Smooth muscle cell (in vitro differentiated cells): ENCODE results near the gene PLPP7. TPM values are rescaled to one million over a fixed set of nuclear protein-coding genes. Genes with fewer than 3 reads are reported as not detected.

ENCODE experiments used
- DNase-seq: peaks from one replicate; lab custom pipeline; 2025; ENCODE audit not compliant: unreplicated experiment; lab: John Stamatoyannopoulos, UW
- H2AFZ ChIP-seq: fragments of 200-600 bp; sonication (generic); 2 replicates; pipeline ENCODE4 v1.6.0; 2016; ENCODE audit warnings: antibody characterized with exemption, low read depth, mild to moderate bottlenecking
- H3F3A ChIP-seq: fragments of 200-600 bp; sonication (generic); 2 replicates; pipeline ENCODE4 v1.6.0; 2017; ENCODE audit warnings: antibody characterized with exemption, low read depth
- H3K27ac ChIP-seq: fragments of 200-600 bp; sonication (generic); 2 replicates; pipeline ENCODE4 v1.5.1; 2016; ENCODE audit warnings: low read depth, mild to moderate bottlenecking
- H3K27me3 ChIP-seq: fragments of 200-600 bp; sonication (generic); 2 replicates; pipeline ENCODE4 v1.6.1; 2016; ENCODE audit warnings: low read depth, mild to moderate bottlenecking
- H3K36me3 ChIP-seq: fragments of 200-600 bp; sonication (generic); 2 replicates; pipeline ENCODE4 v1.5.1; 2016; ENCODE audit warnings: low read depth
- H3K4me1 ChIP-seq: fragments of 200-600 bp; sonication (generic); 2 replicates; pipeline ENCODE4 v1.5.1; 2016; ENCODE audit warnings: low read depth
- H3K4me2 ChIP-seq: fragments of 200-600 bp; sonication (generic); 2 replicates; pipeline ENCODE4 v1.6.0; 2016; ENCODE audit warnings: mild to moderate bottlenecking
- H3K4me3 ChIP-seq: fragments of 200-600 bp; sonication (generic); 2 replicates; pipeline ENCODE4 v1.5.1; 2016; ENCODE audit warnings: mild to moderate bottlenecking
- H3K79me2 ChIP-seq: fragments of 200-600 bp; sonication (generic); 2 replicates; pipeline ENCODE4 v1.6.0; 2016; ENCODE audit warnings: low read depth, mild to moderate bottlenecking
- H3K9ac ChIP-seq: fragments of 200-600 bp; sonication (generic); 2 replicates; pipeline ENCODE4 v1.6.0; 2016; ENCODE audit warnings: low read depth
- H3K9me3 ChIP-seq: fragments of 200-600 bp; sonication (generic); replicated peaks from 2 replicates; pipeline ENCODE4 v1.5.1; 2016; ENCODE audit warnings: low read depth
- H4K20me1 ChIP-seq: fragments of 200-600 bp; sonication (generic); 2 replicates; pipeline ENCODE4 v1.6.0; 2016; ENCODE audit warnings: low read depth
- CTCF ChIP-seq: fragments of 200-600 bp; sonication (generic); IDR thresholded peaks from 2 replicates; pipeline ENCODE4 v1.5.1; 2017; ENCODE audit warnings: borderline replicate concordance, mild to moderate bottlenecking, antibody characterized with exemption; ENCODE audit not compliant: insufficient read depth, poor library complexity, severe bottlenecking
- WGBS: methylation state at CpG from one replicate; pipeline ENCODE4 v1.1.7; 2016; ENCODE audit warnings: low lambda C conversion rate; 5-methylcytosine and 5-hydroxymethylcytosine counted together
- polyA plus RNA-seq: library from polyadenylated mRNA; unstranded; fragments of >200 nt; fragmentation: Nextera tagmentation; extraction: Ambion mirVana; gene quantifications from 2 replicates; pipeline ENCODE4 v1.2.1, GENCODE V29; 2016
- total RNA-seq: library from RNA; depleted of rRNA; stranded (reverse); fragments of >200 nt; gene quantifications from 2 replicates; pipeline ENCODE4 v1.2.3, GENCODE V29; 2014

The PLPP7 gene
- total and polyA plus RNA-seq, 2 experiments from 2014 or later, result 3.3 to 4.2 TPM

GRCh38 chr9:131346559-131346958, 57.0 kb downstream of the PLPP7 start:
- no peak for DNase-seq
- Histone ChIP-seq H3K4me2 (no peak overlapping the region), H3K4me1 (peaks cover 3% of the 10 kb centered on the region), H3K9ac (no peak overlapping the region), H3K79me2 (no peaks in the 10 kb centered on the region), H3K4me3 (no peak overlapping the region), H2AFZ (no peak overlapping the region), H3K27me3 (no peaks in the 10 kb centered on the region), H3K27ac (no peak overlapping the region), H3K36me3 (no peaks in the 10 kb centered on the region), H3F3A (no peaks in the 10 kb centered on the region), H4K20me1 (peaks cover 4% of the 10 kb centered on the region), H3K9me3 (no peaks in the 10 kb centered on the region)
- no peak for TF ChIP-seq CTCF
- 96% methylated on average over 6 of the region's 6 CpGs for WGBS

- H3K4me3 ChIP-seq, result no peak overlapping the region
- H3K9me3 ChIP-seq, result no peaks in the 10 kb centered on the region
- H3K27ac ChIP-seq, result no peak overlapping the region
- H3K36me3 ChIP-seq, result no peaks in the 10 kb centered on the region
- no peak overlapping the region for H3K9ac ChIP-seq
- no peaks in the 10 kb centered on the region for H3K27me3 ChIP-seq
- H2AFZ ChIP-seq, result no peak overlapping the region
- no peaks in the 10 kb centered on the region for H3F3A ChIP-seq
- H3K4me1 ChIP-seq, result peaks cover 3% of the 10 kb centered on the region
- peaks cover 4% of the 10 kb centered on the region for H4K20me1 ChIP-seq
- H3K4me2 ChIP-seq, result no peak overlapping the region
- DNase-seq, result no peak
- no peaks in the 10 kb centered on the region for H3K79me2 ChIP-seq
- TF ChIP-seq CTCF, result no peak
- 93% methylated on average over 19 of the region's 19 CpGs for WGBS
Observed at GRCh38 chr9:131347376-131348020, 58.0 kb downstream of the PLPP7 start.

- H4K20me1 ChIP-seq, result peaks cover 4% of the 10 kb centered on the region
- 85% methylated on average over 7 of the region's 10 CpGs for WGBS
- no peak for DNase-seq
- no peak overlapping the region for H3K27ac ChIP-seq
- no peak for TF ChIP-seq CTCF
- H3K36me3 ChIP-seq, result no peaks in the 10 kb centered on the region
- no peaks in the 10 kb centered on the region for H3F3A ChIP-seq
- H3K4me1 ChIP-seq, result peaks cover 3% of the 10 kb centered on the region
- H3K9me3 ChIP-seq, result no peaks in the 10 kb centered on the region
- H3K4me3 ChIP-seq, result no peak overlapping the region
- H3K4me2 ChIP-seq, result no peak overlapping the region
- no peak overlapping the region for H2AFZ ChIP-seq
- no peaks in the 10 kb centered on the region for H3K79me2 ChIP-seq
- no peak overlapping the region for H3K9ac ChIP-seq
- no peaks in the 10 kb centered on the region for H3K27me3 ChIP-seq
Observed at GRCh38 chr9:131348631-131349521, 59.4 kb downstream of the PLPP7 start.
